Measurements from ENCODE around the gene ANK3. TPM values are rescaled to one million over a fixed set of nuclear protein-coding genes. Genes with fewer than 3 reads are reported as not detected.

The ANK3 gene
- total and polyA plus RNA-seq, 2 experiments from 2014 or later: 46.5 to 85.2 TPM

DNA sequence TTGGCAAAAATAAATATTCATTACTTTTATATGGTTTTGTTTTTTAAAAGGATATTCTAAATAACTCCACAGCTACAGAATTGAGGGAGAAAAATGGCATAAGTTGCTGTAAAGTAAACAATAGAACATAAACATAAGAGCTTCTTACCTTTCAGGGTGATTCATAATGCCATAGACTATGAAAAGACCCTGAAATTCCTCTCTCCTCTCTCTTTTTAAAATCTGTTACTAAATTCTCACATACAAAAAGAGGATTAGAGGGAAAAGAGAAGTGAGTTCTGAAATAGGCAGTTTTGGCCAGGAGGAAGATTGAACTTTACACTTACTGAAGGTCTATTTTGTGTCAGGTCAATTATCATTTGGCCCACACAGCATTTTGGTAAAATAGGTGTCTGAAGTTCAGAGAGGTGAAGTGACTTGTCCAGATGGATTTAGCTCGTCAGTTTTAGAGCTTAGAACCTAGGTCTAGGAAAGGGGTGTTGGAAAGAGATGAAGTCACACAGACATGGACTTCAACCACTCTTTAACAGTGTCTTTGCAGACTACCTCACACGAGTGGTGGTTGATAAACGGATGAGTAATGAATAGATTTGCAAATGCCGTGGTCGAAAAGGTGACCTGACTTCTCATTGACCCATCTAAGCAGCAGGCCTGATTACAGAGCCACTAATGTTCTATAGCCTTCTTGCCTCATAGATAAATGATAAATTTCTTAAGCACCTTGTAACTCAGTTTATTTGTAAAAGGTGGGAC, 292.7 kb downstream of the ANK3 start:
- ATAC-seq: no peak
- Histone ChIP-seq H3K27me3 (ENCODE audit: insufficient read depth) (no peaks in the 10 kb centered on the region), H3F3A (replicated peaks; ENCODE audit: low read depth) (no peaks in the 10 kb centered on the region), H3K4me2 (no peak overlapping the region), H3K36me3 (ENCODE audit: insufficient read depth) (no peaks in the 10 kb centered on the region), H3K9me2 (ENCODE audit: insufficient read depth) (no peaks in the 10 kb centered on the region), H3K27ac (ENCODE audit: low read depth) (no peak overlapping the region), H3K4me3 (no peak overlapping the region), H3K4me1 (ENCODE audit: insufficient read depth) (no peaks in the 10 kb centered on the region; the same call in 1 of the 2 replicates), H4K20me1 (replicated peaks; ENCODE audit: insufficient read depth) (no peaks in the 10 kb centered on the region), H3K79me2 (replicated peaks; ENCODE audit: insufficient read depth) (no peaks in the 10 kb centered on the region), H2AFZ (no peak overlapping the region)
- Mint-ChIP-seq H3K9me3 (no peaks in the 10 kb centered on the region), H3K36me3 (ENCODE audit: low read depth) (0 out of 3 replicates have a peak, but pooled peaks cover 3% of the 10 kb centered on the region), H3K27me3 (ENCODE audit: insufficient read depth, low read depth, poor library complexity) (peaks cover 1% of the 10 kb centered on the region), H3K4me1 (peaks cover 8% of the 10 kb centered on the region), H3K27ac (peak overlapping the region; percentile 9; the same call in 1 of the 2 replicates), H3K4me3 (no peak overlapping the region)
- no peak for DNase-seq (ENCODE audit: low spot score)
- TF ChIP-seq CREB1 (CRISPR knock-in tag; IDR thresholded peaks at IDR 0.05; ENCODE audit: low read depth): no peak

DNA sequence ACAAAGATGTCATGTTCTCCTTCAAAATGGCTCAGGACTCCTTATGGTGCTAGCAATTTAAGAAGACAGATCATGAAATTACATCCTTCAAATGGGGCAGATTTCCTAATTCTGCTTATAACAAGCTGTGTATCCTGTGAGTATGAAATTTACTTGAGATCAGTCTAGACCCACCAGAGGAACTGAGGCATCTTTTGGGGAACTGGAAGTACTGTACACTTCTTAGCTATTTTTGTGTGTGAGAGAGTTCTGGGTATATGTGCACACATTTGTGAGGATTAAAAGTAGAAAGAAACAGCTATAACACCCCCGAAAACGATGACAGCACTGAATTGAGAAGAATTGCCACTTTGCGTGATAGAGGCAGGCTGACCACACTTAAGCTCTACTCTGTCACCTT, 296.4 kb downstream of the ANK3 start:
- Mint-ChIP-seq H3K4me1 (peaks cover 8% of the 10 kb centered on the region), H3K9me3 (no peaks in the 10 kb centered on the region), H3K27ac (no peak overlapping the region), H3K27me3 (ENCODE audit: insufficient read depth, low read depth, poor library complexity) (peaks cover 1% of the 10 kb centered on the region), H3K36me3 (ENCODE audit: low read depth) (0 out of 3 replicates have a peak, but pooled peaks cover 5% of the 10 kb centered on the region), H3K4me3 (no peak overlapping the region)
- no peak overlapping the region for H3K27ac ChIP-seq (ENCODE audit: low read depth)
- H3K4me3 ChIP-seq: no peak overlapping the region
- ATAC-seq: no peak
- no peaks in the 10 kb centered on the region for H3K9me2 ChIP-seq (ENCODE audit: insufficient read depth)
- no peaks in the 10 kb centered on the region; the same call in 1 of the 2 replicates for H3K4me1 ChIP-seq (ENCODE audit: insufficient read depth)
- no peak overlapping the region for H3K4me2 ChIP-seq
- no peak overlapping the region for H2AFZ ChIP-seq
- no peaks in the 10 kb centered on the region for H3F3A ChIP-seq (replicated peaks; ENCODE audit: low read depth)
- H4K20me1 ChIP-seq (replicated peaks; ENCODE audit: insufficient read depth): no peaks in the 10 kb centered on the region
- H3K27me3 ChIP-seq (ENCODE audit: insufficient read depth): no peaks in the 10 kb centered on the region
- TF ChIP-seq, protein P1, sequence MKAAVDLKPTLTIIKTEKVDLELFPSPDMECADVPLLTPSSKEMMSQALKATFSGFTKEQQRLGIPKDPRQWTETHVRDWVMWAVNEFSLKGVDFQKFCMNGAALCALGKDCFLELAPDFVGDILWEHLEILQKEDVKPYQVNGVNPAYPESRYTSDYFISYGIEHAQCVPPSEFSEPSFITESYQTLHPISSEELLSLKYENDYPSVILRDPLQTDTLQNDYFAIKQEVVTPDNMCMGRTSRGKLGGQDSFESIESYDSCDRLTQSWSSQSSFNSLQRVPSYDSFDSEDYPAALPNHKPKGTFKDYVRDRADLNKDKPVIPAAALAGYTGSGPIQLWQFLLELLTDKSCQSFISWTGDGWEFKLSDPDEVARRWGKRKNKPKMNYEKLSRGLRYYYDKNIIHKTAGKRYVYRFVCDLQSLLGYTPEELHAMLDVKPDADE (IDR thresholded peaks at IDR 0.05): no peak
- TF ChIP-seq ZNF331 (CRISPR knock-in tag; IDR thresholded peaks at IDR 0.05; ENCODE audit: low read depth): no peak
- H3K36me3 ChIP-seq (ENCODE audit: insufficient read depth): no peaks in the 10 kb centered on the region
- H3K79me2 ChIP-seq (replicated peaks; ENCODE audit: insufficient read depth): no peaks in the 10 kb centered on the region
- DNase-seq (ENCODE audit: low spot score): no peak

- Histone ChIP-seq H3F3A (replicated peaks; ENCODE audit: low read depth) (no peaks in the 10 kb centered on the region), H2AFZ (no peak overlapping the region), H3K9me2 (ENCODE audit: insufficient read depth) (no peaks in the 10 kb centered on the region), H3K27ac (ENCODE audit: low read depth) (no peak overlapping the region), H3K4me3 (no peak overlapping the region), H3K4me1 (ENCODE audit: insufficient read depth) (peaks cover 20% of the 10 kb centered on the region), H3K4me2 (no peak overlapping the region), H3K36me3 (ENCODE audit: insufficient read depth) (no peaks in the 10 kb centered on the region), H3K27me3 (ENCODE audit: insufficient read depth) (no peaks in the 10 kb centered on the region), H4K20me1 (replicated peaks; ENCODE audit: insufficient read depth) (no peaks in the 10 kb centered on the region), H3K79me2 (replicated peaks; ENCODE audit: insufficient read depth) (no peaks in the 10 kb centered on the region)
- Mint-ChIP-seq H3K4me1 (peaks cover 18% of the 10 kb centered on the region), H3K9me3 (no peaks in the 10 kb centered on the region), H3K4me3 (no peak overlapping the region), H3K36me3 (ENCODE audit: low read depth) (peaks cover 19% of the 10 kb centered on the region; the same call in 2 of the 3 replicates), H3K27ac (no peak overlapping the region), H3K27me3 (ENCODE audit: insufficient read depth, low read depth, poor library complexity) (no peaks in the 10 kb centered on the region)
- no peak for ATAC-seq
- DNase-seq (ENCODE audit: low spot score): no peak
- TF ChIP-seq EZH2 (IDR thresholded peaks at IDR 0.05; ENCODE audit: low read depth, unreplicated experiment) (no peak), JUNB (IDR thresholded peaks at IDR 0.05; ENCODE audit: unreplicated experiment) (no peak), ZNF114 (CRISPR knock-in tag; IDR thresholded peaks at IDR 0.05) (no peak), STAT1 (IDR thresholded peaks at IDR 0.05; ENCODE audit: unreplicated experiment) (no peak), ZNF331 (CRISPR knock-in tag; IDR thresholded peaks at IDR 0.05; ENCODE audit: low read depth) (no peak), NANOG (IDR thresholded peaks at IDR 0.05; ENCODE audit: borderline replicate concordance) (no peak), CREB1 (CRISPR knock-in tag; IDR thresholded peaks at IDR 0.05; ENCODE audit: low read depth) (no peak), EZH2phosphoT487 (IDR thresholded peaks at IDR 0.05; ENCODE audit: unreplicated experiment) (no peak)
- TF ChIP-seq, protein P1 (IDR thresholded peaks at IDR 0.05): no peak
- TF ChIP-seq, protein P2, sequence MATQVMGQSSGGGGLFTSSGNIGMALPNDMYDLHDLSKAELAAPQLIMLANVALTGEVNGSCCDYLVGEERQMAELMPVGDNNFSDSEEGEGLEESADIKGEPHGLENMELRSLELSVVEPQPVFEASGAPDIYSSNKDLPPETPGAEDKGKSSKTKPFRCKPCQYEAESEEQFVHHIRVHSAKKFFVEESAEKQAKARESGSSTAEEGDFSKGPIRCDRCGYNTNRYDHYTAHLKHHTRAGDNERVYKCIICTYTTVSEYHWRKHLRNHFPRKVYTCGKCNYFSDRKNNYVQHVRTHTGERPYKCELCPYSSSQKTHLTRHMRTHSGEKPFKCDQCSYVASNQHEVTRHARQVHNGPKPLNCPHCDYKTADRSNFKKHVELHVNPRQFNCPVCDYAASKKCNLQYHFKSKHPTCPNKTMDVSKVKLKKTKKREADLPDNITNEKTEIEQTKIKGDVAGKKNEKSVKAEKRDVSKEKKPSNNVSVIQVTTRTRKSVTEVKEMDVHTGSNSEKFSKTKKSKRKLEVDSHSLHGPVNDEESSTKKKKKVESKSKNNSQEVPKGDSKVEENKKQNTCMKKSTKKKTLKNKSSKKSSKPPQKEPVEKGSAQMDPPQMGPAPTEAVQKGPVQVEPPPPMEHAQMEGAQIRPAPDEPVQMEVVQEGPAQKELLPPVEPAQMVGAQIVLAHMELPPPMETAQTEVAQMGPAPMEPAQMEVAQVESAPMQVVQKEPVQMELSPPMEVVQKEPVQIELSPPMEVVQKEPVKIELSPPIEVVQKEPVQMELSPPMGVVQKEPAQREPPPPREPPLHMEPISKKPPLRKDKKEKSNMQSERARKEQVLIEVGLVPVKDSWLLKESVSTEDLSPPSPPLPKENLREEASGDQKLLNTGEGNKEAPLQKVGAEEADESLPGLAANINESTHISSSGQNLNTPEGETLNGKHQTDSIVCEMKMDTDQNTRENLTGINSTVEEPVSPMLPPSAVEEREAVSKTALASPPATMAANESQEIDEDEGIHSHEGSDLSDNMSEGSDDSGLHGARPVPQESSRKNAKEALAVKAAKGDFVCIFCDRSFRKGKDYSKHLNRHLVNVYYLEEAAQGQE (IDR thresholded peaks at IDR 0.05; ENCODE audit: unreplicated experiment): no peak
Observed at GRCh38 chr10:60086862-60087261, 302.8 kb downstream of the ANK3 start.

Measured in GM23338 (cell line).